HG02678 (cell line): ENCODE results near the gene MICU1.

ENCODE experiments used
- ATAC-seq: cut with Tn5 transposase; IDR thresholded peaks from one replicate; pipeline ENCODE4 v1.9.1; 2021; ENCODE audit warnings: mild to moderate bottlenecking, moderate library complexity; ENCODE audit not compliant: unreplicated experiment

The MICU1 gene

GRCh38 chr10:72637398-72637857 is 11.5 kb upstream of the MICU1 start:
- ATAC-seq, result no peak

GRCh38 chr10:72630144-72630543 is 4.3 kb upstream of the MICU1 start:
- no peak for ATAC-seq

- no peak for ATAC-seq
Observed at GRCh38 chr10:72626444-72626754, 520 bp upstream of the MICU1 start.

- ATAC-seq, result no peak
Observed at GRCh38 chr10:72625276-72625607, 637 bp downstream of the MICU1 start.

GRCh38 chr10:72622271-72622670 is 3.6 kb downstream of the MICU1 start:
- no peak for ATAC-seq

- ATAC-seq, result no peak
Observed at GRCh38 chr10:72616716-72617115, 9.2 kb downstream of the MICU1 start.

GRCh38 chr10:72615970-72616369 is 9.9 kb downstream of the MICU1 start:
- no peak for ATAC-seq

GRCh38 chr10:72612203-72612826 is 13.6 kb downstream of the MICU1 start:
- no peak for ATAC-seq

- no peak for ATAC-seq
Observed at GRCh38 chr10:72611783-72612182, 14.1 kb downstream of the MICU1 start.

- no peak for ATAC-seq
Observed at GRCh38 chr10:72610466-72610865, 15.4 kb downstream of the MICU1 start.

GRCh38 chr10:72605122-72605521 is 20.8 kb downstream of the MICU1 start:
- ATAC-seq, result no peak

- ATAC-seq, result no peak
Observed at GRCh38 chr10:72601144-72601543, 24.7 kb downstream of the MICU1 start.

- no peak for ATAC-seq
Observed at GRCh38 chr10:72598769-72599701, 26.8 kb downstream of the MICU1 start.

- ATAC-seq, result no peak
Observed at GRCh38 chr10:72597897-72598296, 28.0 kb downstream of the MICU1 start.

- no peak for ATAC-seq
Observed at GRCh38 chr10:72595436-72595835, 30.4 kb downstream of the MICU1 start.

GRCh38 chr10:72593963-72594362 is 31.9 kb downstream of the MICU1 start:
- ATAC-seq, result no peak

GRCh38 chr10:72588266-72588665 is 37.6 kb downstream of the MICU1 start:
- ATAC-seq, result no peak

- no peak for ATAC-seq
Observed at GRCh38 chr10:72587568-72587967, 38.3 kb downstream of the MICU1 start.

GRCh38 chr10:72574636-72575035 is 51.2 kb downstream of the MICU1 start:
- ATAC-seq, result no peak

GRCh38 chr10:72573079-72573478 is 52.8 kb downstream of the MICU1 start:
- no peak for ATAC-seq

GRCh38 chr10:72567889-72568640 is 57.8 kb downstream of the MICU1 start:
- ATAC-seq, result no peak

- no peak for ATAC-seq
Observed at GRCh38 chr10:72567421-72567820, 58.5 kb downstream of the MICU1 start.
